BJ (cell line): ENCODE measurements around the gene DUSP6. TPM values are rescaled to one million over a fixed set of nuclear protein-coding genes. Genes with fewer than 3 reads are reported as not detected.

Experiments used
- CTCF ChIA-PET: fragments of 350-600 bp; formaldehyde crosslinking; extraction: SDS; loops from one replicate; lab custom pipeline; 2021; ENCODE audit warnings: antibody characterized with exemption, inconsistent platforms; lab: Yijun Ruan, JAX
- POLR2A ChIA-PET: fragments of 300-600 bp; sonication (Branson Sonifier 250); formaldehyde crosslinking; extraction: SDS; loops from one replicate; lab custom pipeline; 2021; ENCODE audit warnings: antibody characterized with exemption; lab: Charles Lee
- DNase-seq: peaks from one replicate; pipeline ENCODE4 v3.0.0-alpha.2; 2011; ENCODE audit warnings: low read depth
- H3K27me3 ChIP-seq: 2 replicates; pipeline ENCODE4 v1.6.0; 2011; ENCODE audit warnings: low read length; ENCODE audit not compliant: control insufficient read depth, insufficient read depth
- H3K36me3 ChIP-seq: 2 replicates; pipeline ENCODE4 v1.5.1; 2011; ENCODE audit warnings: low read length; ENCODE audit not compliant: control insufficient read depth, insufficient read depth
- H3K4me3 ChIP-seq: 2 replicates; pipeline ENCODE4 v1.5.1; 2011; ENCODE audit warnings: low read depth, mild to moderate bottlenecking, control low read depth, low read length
- polyA plus RNA-seq: library from polyadenylated mRNA; depleted of rRNA; stranded (reverse); fragments of >200 nt; gene quantifications from 2 replicates; pipeline ENCODE4 v1.2.3, GENCODE V29; 2011
- TF ChIP-seq, protein P1 (sequence below): IDR thresholded peaks from 2 replicates; pipeline ENCODE4 v1.5.1; 2011; ENCODE audit warnings: low read depth, mild to moderate bottlenecking, control low read depth, inconsistent platforms, low read length, moderate library complexity; ENCODE audit not compliant: insufficient read depth

Gene DUSP6
- polyA plus RNA-seq, 1 experiment = 26.6 TPM

DNA sequence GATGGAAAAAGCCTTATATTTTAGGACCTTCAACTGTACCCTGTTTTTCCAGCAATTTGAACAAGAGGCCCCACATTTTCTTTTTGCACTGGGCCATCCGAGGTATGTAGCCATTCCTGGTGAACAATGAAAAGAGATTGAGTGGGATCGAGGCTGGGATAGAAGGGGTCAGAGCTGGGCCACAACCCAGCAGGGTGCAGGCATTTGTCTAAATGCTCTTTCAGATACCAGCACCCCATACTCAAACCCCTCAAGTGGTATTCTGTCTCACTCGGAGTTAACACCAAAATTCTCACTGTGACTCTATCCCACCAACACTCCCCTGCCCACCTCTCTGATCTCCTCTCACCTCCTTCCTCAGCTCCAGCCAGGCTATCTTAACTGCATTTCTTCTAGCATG lies 26.8 kb downstream of the DUSP6 start:
- TF ChIP-seq, protein P1, sequence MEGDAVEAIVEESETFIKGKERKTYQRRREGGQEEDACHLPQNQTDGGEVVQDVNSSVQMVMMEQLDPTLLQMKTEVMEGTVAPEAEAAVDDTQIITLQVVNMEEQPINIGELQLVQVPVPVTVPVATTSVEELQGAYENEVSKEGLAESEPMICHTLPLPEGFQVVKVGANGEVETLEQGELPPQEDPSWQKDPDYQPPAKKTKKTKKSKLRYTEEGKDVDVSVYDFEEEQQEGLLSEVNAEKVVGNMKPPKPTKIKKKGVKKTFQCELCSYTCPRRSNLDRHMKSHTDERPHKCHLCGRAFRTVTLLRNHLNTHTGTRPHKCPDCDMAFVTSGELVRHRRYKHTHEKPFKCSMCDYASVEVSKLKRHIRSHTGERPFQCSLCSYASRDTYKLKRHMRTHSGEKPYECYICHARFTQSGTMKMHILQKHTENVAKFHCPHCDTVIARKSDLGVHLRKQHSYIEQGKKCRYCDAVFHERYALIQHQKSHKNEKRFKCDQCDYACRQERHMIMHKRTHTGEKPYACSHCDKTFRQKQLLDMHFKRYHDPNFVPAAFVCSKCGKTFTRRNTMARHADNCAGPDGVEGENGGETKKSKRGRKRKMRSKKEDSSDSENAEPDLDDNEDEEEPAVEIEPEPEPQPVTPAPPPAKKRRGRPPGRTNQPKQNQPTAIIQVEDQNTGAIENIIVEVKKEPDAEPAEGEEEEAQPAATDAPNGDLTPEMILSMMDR = no peak
- ChIA-PET POLR2A (no interaction called here), CTCF (no interaction called here)
- no peak overlapping the region for H3K4me3 ChIP-seq
- no peak for DNase-seq
- no peaks in the 10 kb centered on the region for H3K27me3 ChIP-seq
- no peaks in the 10 kb centered on the region for H3K36me3 ChIP-seq

DNA sequence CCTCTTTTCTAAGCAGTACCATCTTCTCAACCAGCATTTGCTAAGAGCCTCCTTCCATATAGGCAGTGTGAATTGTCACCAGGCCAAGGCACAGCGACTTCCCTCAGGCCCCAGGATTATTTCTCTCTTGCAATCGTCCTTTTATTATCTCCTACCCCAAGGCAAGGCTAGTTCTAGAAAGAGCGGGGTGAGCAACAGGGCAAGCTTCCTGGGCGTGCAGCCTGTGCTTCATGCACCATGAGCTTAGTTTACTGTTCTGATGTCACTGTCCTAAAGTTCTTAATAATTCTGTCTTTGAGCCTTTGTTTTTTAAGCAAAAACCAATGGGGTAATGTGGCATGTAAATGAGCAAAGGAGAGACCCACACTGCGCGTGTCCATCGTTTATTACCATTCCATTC lies 27.9 kb downstream of the DUSP6 start:
- no peaks in the 10 kb centered on the region for H3K36me3 ChIP-seq
- POLR2A ChIA-PET = no interaction called here

DNA sequence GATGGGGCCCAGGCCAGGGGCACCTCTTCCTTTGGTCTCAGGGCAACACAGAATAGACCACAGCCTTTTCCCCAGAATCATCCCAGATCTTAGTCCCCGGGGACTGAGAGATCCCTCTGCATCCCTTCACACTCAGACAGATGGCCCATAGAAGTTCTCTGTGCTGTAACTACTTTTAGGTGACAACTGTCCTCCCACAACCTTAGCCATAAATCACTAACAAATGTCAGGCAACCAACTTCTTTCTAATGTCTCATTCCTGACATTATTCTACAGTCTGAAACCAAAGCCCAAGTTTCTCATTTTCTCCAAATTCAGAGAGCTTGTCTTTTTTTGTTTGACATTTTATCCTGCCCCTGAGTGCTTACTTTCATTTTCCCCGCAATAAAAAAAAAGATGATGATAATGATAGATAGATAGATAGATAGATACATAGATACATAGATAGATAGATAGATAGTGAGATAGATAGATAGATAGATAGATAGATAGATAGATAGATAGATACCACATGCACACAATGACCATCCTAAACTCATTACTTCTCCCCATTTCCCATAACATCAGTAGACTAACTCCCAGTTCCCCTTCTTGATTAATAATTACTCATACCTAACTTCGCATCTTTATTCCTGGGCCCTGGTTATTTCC lies 28.6 kb downstream of the DUSP6 start:
- ChIA-PET CTCF (interaction anchor here (1.0 kb wide), 1 partner anchor 8 kb away, joined by 4 read pairs; no protein-coding TSS in a partner anchor), POLR2A (no interaction called here)
- no peaks in the 10 kb centered on the region for H3K36me3 ChIP-seq
- no peak for DNase-seq
- TF ChIP-seq, protein P1 = no peak
- H3K27me3 ChIP-seq = no peaks in the 10 kb centered on the region
- H3K4me3 ChIP-seq = no peak overlapping the region

More for the DNA sequence above, 27.9 kb downstream of the DUSP6 start:
- TF ChIP-seq, protein P1 = no peak
- Histone ChIP-seq H3K4me3 (no peak overlapping the region), H3K27me3 (no peaks in the 10 kb centered on the region)
- DNase-seq = no peak
- CTCF ChIA-PET = interaction anchor here (1.0 kb wide), 1 partner anchor 8 kb away, joined by 4 read pairs; no protein-coding TSS in a partner anchor

DNA sequence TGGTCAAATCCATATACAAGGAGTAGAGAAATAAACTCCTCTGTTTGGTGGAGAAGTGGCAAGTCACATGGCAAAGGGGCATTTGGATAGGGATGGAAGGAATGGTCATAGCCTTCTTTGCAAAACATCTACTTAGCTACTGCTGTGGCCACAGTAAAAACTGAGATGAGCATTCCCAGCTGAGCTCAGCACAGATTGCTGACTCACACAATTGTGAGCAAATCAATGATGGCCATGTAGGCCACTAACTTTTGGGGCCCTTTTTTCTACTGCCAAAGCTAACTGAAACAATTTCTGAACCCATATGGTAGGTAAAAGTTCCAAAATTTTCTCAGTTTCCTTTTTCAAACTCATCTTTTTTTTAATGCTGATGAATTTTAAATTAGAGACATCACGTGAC lies 31.6 kb downstream of the DUSP6 start:
- POLR2A ChIA-PET = no interaction called here
- no peaks in the 10 kb centered on the region for H3K27me3 ChIP-seq
- CTCF ChIA-PET = no interaction called here
- no peak overlapping the region for H3K4me3 ChIP-seq
- TF ChIP-seq, protein P1 = no peak
- H3K36me3 ChIP-seq = no peaks in the 10 kb centered on the region
- no peak for DNase-seq

DNA sequence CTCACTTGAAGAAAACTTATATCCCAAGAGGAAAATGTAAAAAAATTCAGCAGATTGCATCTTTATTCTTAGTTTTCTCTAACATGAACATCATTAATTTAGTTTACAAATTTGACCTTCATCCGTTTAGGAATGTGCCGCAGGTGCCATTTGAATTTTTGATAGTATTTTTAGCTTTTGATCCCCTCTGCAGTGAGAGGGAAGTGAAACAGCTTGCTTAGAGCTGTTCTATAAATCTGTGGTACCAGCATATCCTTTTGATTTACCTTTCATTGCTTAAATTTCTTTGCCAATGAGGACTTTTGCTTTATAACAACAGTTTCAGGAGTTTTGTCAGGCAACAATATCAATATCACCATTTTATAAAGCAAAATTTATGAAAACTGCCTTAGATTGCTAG lies 32.7 kb downstream of the DUSP6 start:
- no peaks in the 10 kb centered on the region for H3K27me3 ChIP-seq
- TF ChIP-seq, protein P1 = no peak
- no peaks in the 10 kb centered on the region for H3K36me3 ChIP-seq
- ChIA-PET CTCF (no interaction called here), POLR2A (no interaction called here)
- DNase-seq = no peak
- H3K4me3 ChIP-seq = no peak overlapping the region
